Measurements from ENCODE around the gene JOSD1.

Gene JOSD1

GRCh38 chr22:38718414-38718813 lies 17.7 kb upstream of the JOSD1 start:
- no peak for DNase-seq (ENCODE audit: low spot score)
- TF ChIP-seq CTCF (IDR thresholded peaks at IDR 0.05; ENCODE audit: extremely low read depth, missing control alignments) = no peak

GRCh38 chr22:38717244-38717643 lies 16.5 kb upstream of the JOSD1 start:
- no peak for DNase-seq (ENCODE audit: low spot score)
- TF ChIP-seq CTCF (IDR thresholded peaks at IDR 0.05; ENCODE audit: extremely low read depth, missing control alignments) = no peak

GRCh38 chr22:38716826-38717225 lies 16.1 kb upstream of the JOSD1 start:
- TF ChIP-seq CTCF (IDR thresholded peaks at IDR 0.05; ENCODE audit: extremely low read depth, missing control alignments) = no peak
- no peak for DNase-seq (ENCODE audit: low spot score)

- DNase-seq (ENCODE audit: low spot score) = no peak
- no peak for TF ChIP-seq CTCF (IDR thresholded peaks at IDR 0.05; ENCODE audit: extremely low read depth, missing control alignments)
Measured at GRCh38 chr22:38716271-38716670, 15.5 kb upstream of the JOSD1 start.

- no peak for DNase-seq (ENCODE audit: low spot score)
- no peak for TF ChIP-seq CTCF (IDR thresholded peaks at IDR 0.05; ENCODE audit: extremely low read depth, missing control alignments)
Measured at GRCh38 chr22:38715852-38716251, 15.1 kb upstream of the JOSD1 start.

GRCh38 chr22:38715176-38715764 lies 14.5 kb upstream of the JOSD1 start:
- DNase-seq (ENCODE audit: low spot score) = no peak
- TF ChIP-seq CTCF (IDR thresholded peaks at IDR 0.05; ENCODE audit: extremely low read depth, missing control alignments) = no peak

GRCh38 chr22:38713921-38714320 lies 13.2 kb upstream of the JOSD1 start:
- no peak for DNase-seq (ENCODE audit: low spot score)
- no peak for TF ChIP-seq CTCF (IDR thresholded peaks at IDR 0.05; ENCODE audit: extremely low read depth, missing control alignments)
